HUES6 (cell line): Measurements from ENCODE around the gene PLS1.

Source experiments
- H3K27ac ChIP-seq: 2 replicates; pipeline ENCODE4 v1.7.0; 2013; ENCODE audit warnings: low read depth, mild to moderate bottlenecking, low read length, inconsistent platforms
- H3K27me3 ChIP-seq: 2 replicates; pipeline ENCODE4 v1.6.1; 2013; ENCODE audit warnings: low read length; ENCODE audit not compliant: control insufficient read depth, insufficient read depth
- H3K36me3 ChIP-seq: 2 replicates; pipeline ENCODE4 v1.6.1; 2013; ENCODE audit warnings: low read length; ENCODE audit not compliant: control insufficient read depth, insufficient read depth
- H3K4me1 ChIP-seq: 2 replicates; pipeline ENCODE4 v1.6.1; 2013; ENCODE audit warnings: low read length; ENCODE audit not compliant: control insufficient read depth, insufficient read depth
- H3K4me3 ChIP-seq: 2 replicates; pipeline ENCODE4 v1.5.1; 2013; ENCODE audit warnings: low read depth, low read length
- H3K9ac ChIP-seq: one replicate; pipeline ENCODE4 v1.6.1; 2013; ENCODE audit warnings: mild to moderate bottlenecking, low read length
- H3K9me3 ChIP-seq: 2 replicates; pipeline ENCODE4 v1.6.1; 2013; ENCODE audit warnings: low read depth, low read length; ENCODE audit not compliant: control insufficient read depth, insufficient read depth

The PLS1 gene

GRCh38 chr3:142615171-142615570 is 19.0 kb downstream of the PLS1 start:
- Histone ChIP-seq H3K9ac (no peak overlapping the region), H3K27ac (no peak overlapping the region), H3K36me3 (no peaks in the 10 kb centered on the region), H3K4me1 (no peaks in the 10 kb centered on the region), H3K4me3 (no peak overlapping the region), H3K27me3 (no peaks in the 10 kb centered on the region), H3K9me3 (no peaks in the 10 kb centered on the region)

- Histone ChIP-seq H3K27ac (no peak overlapping the region), H3K9ac (no peak overlapping the region), H3K36me3 (no peaks in the 10 kb centered on the region)
These were observed 22.8 kb downstream of the PLS1 start for GRCh38 chr3:142618917-142619461.

GRCh38 chr3:142622405-142622804 is 26.2 kb downstream of the PLS1 start:
- H3K4me1 ChIP-seq = no peaks in the 10 kb centered on the region
- no peaks in the 10 kb centered on the region for H3K36me3 ChIP-seq
- no peak overlapping the region for H3K27ac ChIP-seq
- H3K9me3 ChIP-seq = no peaks in the 10 kb centered on the region
- no peak overlapping the region for H3K9ac ChIP-seq
- no peaks in the 10 kb centered on the region for H3K27me3 ChIP-seq
- H3K4me3 ChIP-seq = no peak overlapping the region

More at GRCh38 chr3:142618917-142619461, 22.8 kb downstream of the PLS1 start:
- H3K9me3 ChIP-seq = no peaks in the 10 kb centered on the region
- no peaks in the 10 kb centered on the region for H3K27me3 ChIP-seq
- H3K4me1 ChIP-seq = no peaks in the 10 kb centered on the region
- no peak overlapping the region for H3K4me3 ChIP-seq

GRCh38 chr3:142623194-142623593 is 27.0 kb downstream of the PLS1 start:
- Histone ChIP-seq H3K27me3 (no peaks in the 10 kb centered on the region), H3K27ac (no peak overlapping the region), H3K9ac (no peak overlapping the region), H3K4me1 (no peaks in the 10 kb centered on the region), H3K4me3 (no peak overlapping the region), H3K36me3 (no peaks in the 10 kb centered on the region), H3K9me3 (no peaks in the 10 kb centered on the region)

GRCh38 chr3:142624341-142625152 is 28.4 kb downstream of the PLS1 start:
- Histone ChIP-seq H3K9ac (no peak overlapping the region), H3K27ac (no peak overlapping the region), H3K4me3 (no peak overlapping the region), H3K27me3 (no peaks in the 10 kb centered on the region), H3K36me3 (no peaks in the 10 kb centered on the region), H3K4me1 (no peaks in the 10 kb centered on the region), H3K9me3 (no peaks in the 10 kb centered on the region)

- H3K36me3 ChIP-seq = no peaks in the 10 kb centered on the region
- no peak overlapping the region for H3K9ac ChIP-seq
- H3K9me3 ChIP-seq = no peaks in the 10 kb centered on the region
- no peak overlapping the region for H3K4me3 ChIP-seq
- H3K27me3 ChIP-seq = no peaks in the 10 kb centered on the region
- H3K4me1 ChIP-seq = no peaks in the 10 kb centered on the region
- H3K27ac ChIP-seq = no peak overlapping the region
These were observed 28.9 kb downstream of the PLS1 start for GRCh38 chr3:142625153-142625440.

DNA sequence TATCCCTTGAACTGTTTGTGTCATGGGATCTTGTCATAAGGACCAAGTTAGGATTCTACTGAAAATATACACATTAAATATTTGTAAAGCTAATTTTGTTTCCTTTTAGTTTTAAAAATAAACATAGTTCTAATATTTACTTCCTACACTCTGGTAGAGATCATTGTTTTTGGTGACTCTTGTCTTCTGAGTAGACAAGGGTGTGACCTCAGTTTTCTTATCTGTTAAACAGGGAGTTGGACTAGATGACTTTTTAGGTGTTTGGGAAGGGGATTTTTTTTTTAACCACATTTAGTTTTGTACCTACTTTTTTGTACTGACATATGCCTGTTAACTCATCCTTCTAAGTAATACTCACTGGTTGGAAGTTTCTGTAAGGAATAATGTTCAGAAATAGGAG is 30.8 kb downstream of the PLS1 start:
- Histone ChIP-seq H3K9ac (no peak overlapping the region), H3K9me3 (no peaks in the 10 kb centered on the region), H3K36me3 (no peaks in the 10 kb centered on the region), H3K27ac (no peak overlapping the region), H3K4me1 (no peaks in the 10 kb centered on the region), H3K27me3 (no peaks in the 10 kb centered on the region), H3K4me3 (no peak overlapping the region)

GRCh38 chr3:142628801-142629200 is 32.6 kb downstream of the PLS1 start:
- Histone ChIP-seq H3K4me1 (no peaks in the 10 kb centered on the region), H3K9ac (no peak overlapping the region), H3K36me3 (no peaks in the 10 kb centered on the region), H3K4me3 (no peak overlapping the region), H3K27ac (no peak overlapping the region), H3K27me3 (no peaks in the 10 kb centered on the region), H3K9me3 (no peaks in the 10 kb centered on the region)

GRCh38 chr3:142633073-142633472 is 36.9 kb downstream of the PLS1 start:
- no peaks in the 10 kb centered on the region for H3K36me3 ChIP-seq
- no peak overlapping the region for H3K27ac ChIP-seq
- H3K9ac ChIP-seq = no peak overlapping the region
- H3K4me3 ChIP-seq = no peak overlapping the region
- no peaks in the 10 kb centered on the region for H3K27me3 ChIP-seq
- H3K4me1 ChIP-seq = no peaks in the 10 kb centered on the region
- no peaks in the 10 kb centered on the region for H3K9me3 ChIP-seq

- no peaks in the 10 kb centered on the region for H3K9me3 ChIP-seq
- H3K36me3 ChIP-seq = no peaks in the 10 kb centered on the region
- H3K4me1 ChIP-seq = no peaks in the 10 kb centered on the region
- no peaks in the 10 kb centered on the region for H3K27me3 ChIP-seq
- no peak overlapping the region for H3K4me3 ChIP-seq
- no peak overlapping the region for H3K27ac ChIP-seq
- H3K9ac ChIP-seq = no peak overlapping the region
These were observed 39.9 kb downstream of the PLS1 start for GRCh38 chr3:142636050-142636449.

- Histone ChIP-seq H3K9ac (no peak overlapping the region), H3K27me3 (no peaks in the 10 kb centered on the region), H3K9me3 (no peaks in the 10 kb centered on the region), H3K36me3 (no peaks in the 10 kb centered on the region), H3K4me1 (no peaks in the 10 kb centered on the region), H3K27ac (no peak overlapping the region), H3K4me3 (no peak overlapping the region)
These were observed 40.5 kb downstream of the PLS1 start for GRCh38 chr3:142636664-142637063.
